ENCODE results near the gene AGO3.

GRCh38 chr1:35893051-35893879, 37.6 kb upstream of the AGO3 start:
- TF ChIP-seq ISL1 (CRISPR knock-in tag; IDR thresholded peaks at IDR 0.05), result no peak
- no peak for TF ChIP-seq PATZ1 (CRISPR knock-in tag; IDR thresholded peaks at IDR 0.05; ENCODE audit: borderline replicate concordance)

Data from SK-N-SH treated with all-trans-retinoic acid at 6 μM for 48 hours (cell line).